GM19455 (cell line): Measurements from ENCODE around the gene BCR.

Experiments used
- ATAC-seq: cut with Tn5 transposase; IDR thresholded peaks from one replicate; pipeline ENCODE4 v1.9.1; 2021; ENCODE audit not compliant: unreplicated experiment

The BCR gene

GRCh38 chr22:23150762-23151161 lies 29.5 kb upstream of the BCR start:
- no peak for ATAC-seq

GRCh38 chr22:23151827-23152226 lies 28.5 kb upstream of the BCR start:
- ATAC-seq, result no peak

GRCh38 chr22:23152238-23153114 lies 27.8 kb upstream of the BCR start:
- no peak for ATAC-seq

GRCh38 chr22:23153994-23154393 lies 26.3 kb upstream of the BCR start:
- no peak for ATAC-seq

GRCh38 chr22:23154461-23154860 lies 25.8 kb upstream of the BCR start:
- ATAC-seq, result no peak

GRCh38 chr22:23155143-23155542 lies 25.2 kb upstream of the BCR start:
- no peak for ATAC-seq

- no peak for ATAC-seq
Observed at GRCh38 chr22:23155831-23156230, 24.5 kb upstream of the BCR start.

- ATAC-seq, result no peak
Observed at GRCh38 chr22:23156286-23156685, 24.0 kb upstream of the BCR start.

- no peak for ATAC-seq
Observed at GRCh38 chr22:23157560-23158515, 22.5 kb upstream of the BCR start.

GRCh38 chr22:23158516-23159290 lies 21.6 kb upstream of the BCR start:
- ATAC-seq, result no peak

GRCh38 chr22:23159291-23159630 lies 21.0 kb upstream of the BCR start:
- ATAC-seq, result no peak

- no peak for ATAC-seq
Observed at GRCh38 chr22:23161029-23161428, 19.3 kb upstream of the BCR start.

- no peak for ATAC-seq
Observed at GRCh38 chr22:23161574-23161973, 18.7 kb upstream of the BCR start.

- no peak for ATAC-seq
Observed at GRCh38 chr22:23163665-23164064, 16.6 kb upstream of the BCR start.

- ATAC-seq, result no peak
Observed at GRCh38 chr22:23164091-23164490, 16.2 kb upstream of the BCR start.

GRCh38 chr22:23166042-23166831 lies 14.1 kb upstream of the BCR start:
- no peak for ATAC-seq

- no peak for ATAC-seq
Observed at GRCh38 chr22:23166841-23167616, 13.3 kb upstream of the BCR start.

- ATAC-seq, result no peak
Observed at GRCh38 chr22:23168391-23169042, 11.8 kb upstream of the BCR start.

- no peak for ATAC-seq
Observed at GRCh38 chr22:23169043-23169406, 11.3 kb upstream of the BCR start.
